ENCODE measurements around the gene FOXO3.

- no peak for TF ChIP-seq POLR2A (IDR thresholded peaks at IDR 0.05; ENCODE audit: low read length)
- no peak for TF ChIP-seq GATA1 (IDR thresholded peaks at IDR 0.05; ENCODE audit: low read depth, low read length)
Observed at GRCh38 chr6:108630050-108630714, 69.5 kb downstream of the FOXO3 start.

All from erythroblast (primary cell).